Neural progenitor cell (in vitro differentiated cells): ENCODE results near the gene RBM43. TPM values are rescaled to one million over a fixed set of nuclear protein-coding genes. Genes with fewer than 3 reads are reported as not detected.

ENCODE experiments used
- DNase-seq: peaks from one replicate; pipeline ENCODE4 v3.0.0-alpha.2; 2016; ENCODE audit warnings: low spot score
- H2AFZ ChIP-seq: fragments of 200-600 bp; sonication (generic); replicated peaks from 2 replicates; pipeline ENCODE4 v1.6.1; 2016; ENCODE audit warnings: antibody characterized with exemption
- H3F3A ChIP-seq: fragments of 200-600 bp; sonication (generic); 2 replicates; pipeline ENCODE4 v1.6.1; 2016; ENCODE audit warnings: antibody characterized with exemption, low read depth
- H3K27ac ChIP-seq: fragments of 200-600 bp; sonication (generic); 2 replicates; pipeline ENCODE4 v1.5.1; 2016; ENCODE audit warnings: mild to moderate bottlenecking
- H3K27me3 ChIP-seq: fragments of 200-600 bp; sonication (generic); 2 replicates; pipeline ENCODE4 v1.6.1; 2016; ENCODE audit warnings: mild to moderate bottlenecking, moderate library complexity
- H3K36me3 ChIP-seq: fragments of 200-600 bp; sonication (generic); 2 replicates; pipeline ENCODE4 v1.5.1; 2016
- H3K4me1 ChIP-seq: fragments of 200-600 bp; sonication (generic); 2 replicates; pipeline ENCODE4 v1.6.1; 2016; ENCODE audit warnings: mixed run types
- H3K4me2 ChIP-seq: fragments of 200-600 bp; sonication (generic); 2 replicates; pipeline ENCODE4 v1.6.1; 2016
- H3K4me3 ChIP-seq: fragments of 200-600 bp; sonication (generic); 2 replicates; pipeline ENCODE4 v1.5.1; 2016
- H3K79me2 ChIP-seq: fragments of 200-600 bp; sonication (generic); 2 replicates; pipeline ENCODE4 v1.6.1; 2016; ENCODE audit warnings: low read depth
- H3K9ac ChIP-seq: fragments of 200-600 bp; sonication (generic); 2 replicates; pipeline ENCODE4 v1.6.1; 2016
- H3K9me3 ChIP-seq: fragments of 200-600 bp; sonication (generic); 2 replicates; pipeline ENCODE4 v1.5.1; 2016; ENCODE audit warnings: low read depth
- H4K20me1 ChIP-seq: fragments of 200-600 bp; sonication (generic); 2 replicates; pipeline ENCODE4 v1.6.1; 2016; ENCODE audit warnings: low read depth
- H3K27ac Mint-ChIP-seq: 3 replicates; pipeline ENCODE4 v1.8.0; 2021; ENCODE audit warnings: mixed read lengths
- H3K27me3 Mint-ChIP-seq: 2 replicates; pipeline ENCODE4 v1.8.0; 2022; ENCODE audit warnings: low read depth, mild to moderate bottlenecking, inconsistent platforms, moderate library complexity, mixed read lengths; ENCODE audit not compliant: insufficient read depth
- H3K36me3 Mint-ChIP-seq: 3 replicates; pipeline ENCODE4 v1.8.0; 2021; ENCODE audit warnings: mixed read lengths
- H3K4me1 Mint-ChIP-seq: 3 replicates; pipeline ENCODE4 v1.8.0; 2021; ENCODE audit warnings: mixed read lengths
- H3K4me3 Mint-ChIP-seq: 3 replicates; pipeline ENCODE4 v1.8.0; 2021; ENCODE audit warnings: mild to moderate bottlenecking, moderate library complexity, mixed read lengths
- H3K9me3 Mint-ChIP-seq: 3 replicates; pipeline ENCODE4 v1.8.0; 2020; ENCODE audit warnings: mixed read lengths
- EZH2 ChIP-seq: fragments of 200-600 bp; sonication (generic); IDR thresholded peaks from 2 replicates; pipeline ENCODE4 v1.6.1; 2017; ENCODE audit warnings: antibody characterized with exemption, mild to moderate bottlenecking, moderate library complexity
- EZH2phosphoT487 ChIP-seq: fragments of 200-600 bp; sonication (generic); IDR thresholded peaks from 2 replicates; pipeline ENCODE4 v1.6.1; 2017; ENCODE audit warnings: antibody characterized with exemption
- total RNA-seq: library from RNA; depleted of rRNA; stranded (reverse); fragments of >200 nt; gene quantifications from 2 replicates; pipeline ENCODE4 v1.2.3, GENCODE V29; 2015; ENCODE audit warnings: low replicate concordance
- TF ChIP-seq, protein P1 (sequence below): fragments of 200-600 bp; sonication (generic); IDR thresholded peaks from 2 replicates; pipeline ENCODE4 v1.5.1; 2017; ENCODE audit warnings: antibody characterized with exemption, mild to moderate bottlenecking

The RBM43 gene
- total RNA-seq, 1 donor from 2014 or later: 1.1 TPM

- Histone ChIP-seq H4K20me1 (no peaks in the 10 kb centered on the region), H3K4me1 (peaks cover 16% of the 10 kb centered on the region), H3K27ac (no peak overlapping the region), H3F3A (no peaks in the 10 kb centered on the region), H3K4me3 (no peak overlapping the region), H3K36me3 (no peaks in the 10 kb centered on the region), H3K79me2 (no peaks in the 10 kb centered on the region), H3K9ac (no peak overlapping the region), H3K27me3 (no peaks in the 10 kb centered on the region), H3K4me2 (peak overlapping the region; percentile 45), H2AFZ (no peak overlapping the region), H3K9me3 (no peaks in the 10 kb centered on the region)
- no peaks in the 10 kb centered on the region for H3K36me3 Mint-ChIP-seq
- TF ChIP-seq EZH2 (no peak), EZH2phosphoT487 (no peak)
- TF ChIP-seq, protein P1, sequence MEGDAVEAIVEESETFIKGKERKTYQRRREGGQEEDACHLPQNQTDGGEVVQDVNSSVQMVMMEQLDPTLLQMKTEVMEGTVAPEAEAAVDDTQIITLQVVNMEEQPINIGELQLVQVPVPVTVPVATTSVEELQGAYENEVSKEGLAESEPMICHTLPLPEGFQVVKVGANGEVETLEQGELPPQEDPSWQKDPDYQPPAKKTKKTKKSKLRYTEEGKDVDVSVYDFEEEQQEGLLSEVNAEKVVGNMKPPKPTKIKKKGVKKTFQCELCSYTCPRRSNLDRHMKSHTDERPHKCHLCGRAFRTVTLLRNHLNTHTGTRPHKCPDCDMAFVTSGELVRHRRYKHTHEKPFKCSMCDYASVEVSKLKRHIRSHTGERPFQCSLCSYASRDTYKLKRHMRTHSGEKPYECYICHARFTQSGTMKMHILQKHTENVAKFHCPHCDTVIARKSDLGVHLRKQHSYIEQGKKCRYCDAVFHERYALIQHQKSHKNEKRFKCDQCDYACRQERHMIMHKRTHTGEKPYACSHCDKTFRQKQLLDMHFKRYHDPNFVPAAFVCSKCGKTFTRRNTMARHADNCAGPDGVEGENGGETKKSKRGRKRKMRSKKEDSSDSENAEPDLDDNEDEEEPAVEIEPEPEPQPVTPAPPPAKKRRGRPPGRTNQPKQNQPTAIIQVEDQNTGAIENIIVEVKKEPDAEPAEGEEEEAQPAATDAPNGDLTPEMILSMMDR: no peak
- no peak overlapping the region for H3K4me3 Mint-ChIP-seq
- DNase-seq: peak; percentile 75
- H3K27ac Mint-ChIP-seq: peak overlapping the region; percentile 92
- no peaks in the 10 kb centered on the region for H3K27me3 Mint-ChIP-seq
- no peaks in the 10 kb centered on the region for H3K9me3 Mint-ChIP-seq
- H3K4me1 Mint-ChIP-seq: peaks cover 24% of the 10 kb centered on the region
Observed at GRCh38 chr2:151204756-151205155, 56.9 kb downstream of the RBM43 start.

DNA sequence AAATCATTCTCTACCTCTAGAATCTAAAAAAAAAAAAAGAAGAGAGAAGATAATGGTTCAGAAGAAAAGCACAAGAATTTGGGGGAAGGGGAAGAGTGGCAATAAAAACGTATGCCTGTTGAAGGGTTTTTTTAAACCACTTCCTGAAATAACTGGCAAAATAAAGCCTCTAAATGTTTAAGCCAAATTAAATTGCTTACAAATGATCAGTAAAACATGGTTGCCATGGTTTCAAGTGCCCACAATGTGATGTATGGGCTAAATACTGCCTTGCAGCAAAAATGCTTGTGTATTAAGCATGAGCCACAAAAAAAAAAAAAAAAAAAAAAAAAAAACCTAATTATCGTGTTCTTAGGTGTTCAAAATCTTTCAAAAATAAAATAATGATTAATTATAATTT is 60.8 kb downstream of the RBM43 start:
- H3K4me3 Mint-ChIP-seq: no peak overlapping the region
- peaks cover 4% of the 10 kb centered on the region for H3K27me3 Mint-ChIP-seq
- TF ChIP-seq, protein P1: no peak
- no peaks in the 10 kb centered on the region for H3K36me3 ChIP-seq
- no peaks in the 10 kb centered on the region for H4K20me1 ChIP-seq
- no peaks in the 10 kb centered on the region for H3F3A ChIP-seq
- H3K4me1 ChIP-seq: peaks cover 16% of the 10 kb centered on the region
- peaks cover 2% of the 10 kb centered on the region for H3K36me3 Mint-ChIP-seq
- H3K9me3 Mint-ChIP-seq: peaks cover 6% of the 10 kb centered on the region
- peaks cover 24% of the 10 kb centered on the region for H3K4me1 Mint-ChIP-seq
- H3K79me2 ChIP-seq: no peaks in the 10 kb centered on the region
- H3K27ac Mint-ChIP-seq: no peak overlapping the region
- no peak overlapping the region for H3K27ac ChIP-seq
- no peak for DNase-seq
- H3K4me2 ChIP-seq: no peak overlapping the region
- H3K9me3 ChIP-seq: no peaks in the 10 kb centered on the region
- no peak overlapping the region for H3K4me3 ChIP-seq
- no peak overlapping the region for H3K9ac ChIP-seq
- no peaks in the 10 kb centered on the region for H3K27me3 ChIP-seq
- H2AFZ ChIP-seq: no peak overlapping the region

DNA sequence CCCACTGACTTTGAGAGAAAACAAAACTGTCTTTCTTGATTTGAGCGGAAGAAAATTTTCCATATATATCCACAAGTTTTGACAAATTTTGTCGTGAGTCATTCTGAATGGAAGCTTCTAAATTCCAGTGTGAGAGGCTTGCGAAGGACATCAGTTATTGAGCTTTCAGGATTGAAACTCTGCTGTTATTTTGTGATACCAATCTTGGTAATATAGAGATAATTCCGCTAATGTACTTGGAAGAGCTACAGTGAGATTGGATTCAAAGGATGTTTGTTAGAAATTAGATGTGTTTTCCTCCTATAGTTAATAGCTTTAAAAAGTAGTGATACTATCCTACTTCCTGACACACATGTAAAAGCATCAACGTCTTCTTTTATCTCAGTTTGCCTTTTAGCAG is 61.4 kb downstream of the RBM43 start:
- no peaks in the 10 kb centered on the region for H3F3A ChIP-seq
- H3K4me3 ChIP-seq: no peak overlapping the region
- no peak overlapping the region for H2AFZ ChIP-seq
- peaks cover 10% of the 10 kb centered on the region for H3K4me1 ChIP-seq
- H3K27me3 ChIP-seq: no peaks in the 10 kb centered on the region
- Mint-ChIP-seq H3K27ac (no peak overlapping the region), H3K9me3 (peaks cover 6% of the 10 kb centered on the region), H3K36me3 (peaks cover 2% of the 10 kb centered on the region), H3K4me1 (peaks cover 24% of the 10 kb centered on the region), H3K27me3 (peaks cover 4% of the 10 kb centered on the region), H3K4me3 (no peak overlapping the region)
- H3K79me2 ChIP-seq: no peaks in the 10 kb centered on the region
- H3K27ac ChIP-seq: no peak overlapping the region
- no peaks in the 10 kb centered on the region for H3K9me3 ChIP-seq
- TF ChIP-seq, protein P1: no peak
- TF ChIP-seq EZH2 (no peak), EZH2phosphoT487 (no peak)
- no peak overlapping the region for H3K4me2 ChIP-seq
- DNase-seq: no peak
- no peak overlapping the region for H3K9ac ChIP-seq
- H4K20me1 ChIP-seq: no peaks in the 10 kb centered on the region
- H3K36me3 ChIP-seq: no peaks in the 10 kb centered on the region
